Neutrophil (primary cell): ENCODE results near the gene CLIC3.

ENCODE experiments used
- H3K27ac ChIP-seq: fragments of 200-600 bp; sonication (generic); 2 replicates; pipeline ENCODE4 v1.5.1; 2016; ENCODE audit warnings: mild to moderate bottlenecking, moderate library complexity
- H3K27me3 ChIP-seq: fragments of 200-600 bp; sonication (generic); 2 replicates; pipeline ENCODE4 v1.6.0; 2016; ENCODE audit warnings: mild to moderate bottlenecking
- H3K36me3 ChIP-seq: fragments of 200-600 bp; sonication (generic); 2 replicates; pipeline ENCODE4 v1.5.1; 2017
- H3K4me1 ChIP-seq, 2 experiments: fragments of 200-600 bp in 1 of 2; sonication (generic) in 1 of 2; 1 replicate in 1 of 2; 2 replicates in 1 of 2; pipeline versions ENCODE4 v1.5.1 to v1.6.1; 2013 to 2016; ENCODE audit warnings: low read depth in 1 of 2, low read length in 1 of 2, mild to moderate bottlenecking in 1 of 2, moderate library complexity in 1 of 2; ENCODE audit not compliant: control insufficient read depth in 1 of 2, insufficient read depth in 1 of 2
- H3K4me3 ChIP-seq, 2 experiments: fragments of 200-600 bp in 1 of 2; sonication (generic) in 1 of 2; 1 replicate in 1 of 2; 2 replicates in 1 of 2; pipeline ENCODE4 v1.5.1; 2013 to 2016; ENCODE audit warnings: low read depth in 1 of 2, low read length in 1 of 2, mild to moderate bottlenecking in 1 of 2, moderate library complexity in 1 of 2
- H3K9me3 ChIP-seq: fragments of 200-600 bp; sonication (generic); 2 replicates; pipeline ENCODE4 v1.5.1; 2016
- TF ChIP-seq, protein P1 (sequence below): fragments of 200-600 bp; sonication (generic); IDR thresholded peaks from 2 replicates; pipeline ENCODE4 v1.5.1; 2016; ENCODE audit warnings: antibody characterized with exemption

CLIC3 gene

GRCh38 chr9:137014776-137015539 is 18.6 kb upstream of the CLIC3 start:
- Histone ChIP-seq H3K27me3 (no peaks in the 10 kb centered on the region), H3K4me1 (no peaks in the 10 kb centered on the region), H3K36me3 (peaks cover 96% of the 10 kb centered on the region), H3K9me3 (no peaks in the 10 kb centered on the region), H3K27ac (no peak overlapping the region), H3K4me3 (no peak overlapping the region)
- TF ChIP-seq, protein P1, sequence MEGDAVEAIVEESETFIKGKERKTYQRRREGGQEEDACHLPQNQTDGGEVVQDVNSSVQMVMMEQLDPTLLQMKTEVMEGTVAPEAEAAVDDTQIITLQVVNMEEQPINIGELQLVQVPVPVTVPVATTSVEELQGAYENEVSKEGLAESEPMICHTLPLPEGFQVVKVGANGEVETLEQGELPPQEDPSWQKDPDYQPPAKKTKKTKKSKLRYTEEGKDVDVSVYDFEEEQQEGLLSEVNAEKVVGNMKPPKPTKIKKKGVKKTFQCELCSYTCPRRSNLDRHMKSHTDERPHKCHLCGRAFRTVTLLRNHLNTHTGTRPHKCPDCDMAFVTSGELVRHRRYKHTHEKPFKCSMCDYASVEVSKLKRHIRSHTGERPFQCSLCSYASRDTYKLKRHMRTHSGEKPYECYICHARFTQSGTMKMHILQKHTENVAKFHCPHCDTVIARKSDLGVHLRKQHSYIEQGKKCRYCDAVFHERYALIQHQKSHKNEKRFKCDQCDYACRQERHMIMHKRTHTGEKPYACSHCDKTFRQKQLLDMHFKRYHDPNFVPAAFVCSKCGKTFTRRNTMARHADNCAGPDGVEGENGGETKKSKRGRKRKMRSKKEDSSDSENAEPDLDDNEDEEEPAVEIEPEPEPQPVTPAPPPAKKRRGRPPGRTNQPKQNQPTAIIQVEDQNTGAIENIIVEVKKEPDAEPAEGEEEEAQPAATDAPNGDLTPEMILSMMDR = no peak

DNA sequence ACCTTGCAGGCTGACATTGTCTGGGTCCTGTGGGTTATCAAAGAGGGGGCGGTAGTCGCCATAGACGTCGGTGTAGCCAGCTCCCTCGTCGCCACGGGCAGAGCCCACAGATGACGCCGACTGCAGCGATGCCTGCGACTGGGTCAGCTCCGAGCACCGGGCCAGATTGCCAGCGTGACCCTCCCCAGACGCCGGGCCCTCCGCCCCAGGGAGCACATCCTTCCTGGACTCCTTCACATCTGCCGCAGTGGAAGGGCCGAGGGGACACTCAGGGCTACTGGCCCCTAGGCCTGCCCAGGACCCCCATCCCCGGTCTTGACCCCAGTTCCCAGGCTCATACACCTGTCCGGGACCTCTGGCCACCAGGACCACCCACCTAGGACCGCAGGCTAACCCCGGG is 17.8 kb upstream of the CLIC3 start:
- H3K27ac ChIP-seq = no peak overlapping the region
- peaks cover 98% of the 10 kb centered on the region for H3K36me3 ChIP-seq
- H3K9me3 ChIP-seq = no peaks in the 10 kb centered on the region
- no peaks in the 10 kb centered on the region for H3K27me3 ChIP-seq
- no peak overlapping the region for H3K4me3 ChIP-seq
- H3K4me1 ChIP-seq = no peaks in the 10 kb centered on the region
- TF ChIP-seq, protein P1 = no peak

DNA sequence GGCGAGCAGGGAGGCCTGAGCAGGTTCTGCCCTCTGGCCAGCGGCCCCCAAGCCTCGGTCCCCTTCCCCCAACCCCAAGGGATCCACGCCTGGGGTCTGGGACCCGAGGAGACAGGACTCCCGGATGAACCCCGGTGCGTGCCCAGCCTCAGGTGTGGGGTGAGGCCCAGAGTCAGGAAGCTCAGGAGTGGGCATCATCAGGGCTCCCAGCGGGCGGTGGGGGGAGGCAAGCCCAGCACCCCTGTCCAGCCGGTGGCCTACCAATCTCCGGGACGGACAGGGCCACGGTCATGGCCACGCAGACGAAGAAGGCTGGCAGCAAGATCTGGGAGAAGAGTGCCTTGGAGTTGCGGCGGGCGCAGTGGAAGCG is 17.2 kb upstream of the CLIC3 start:
- TF ChIP-seq, protein P1 = no peak
- no peaks in the 10 kb centered on the region for H3K27me3 ChIP-seq
- H3K27ac ChIP-seq = no peak overlapping the region
- H3K36me3 ChIP-seq = peaks cover 98% of the 10 kb centered on the region
- no peaks in the 10 kb centered on the region for H3K4me1 ChIP-seq
- H3K4me3 ChIP-seq = no peak overlapping the region
- H3K9me3 ChIP-seq = no peaks in the 10 kb centered on the region

DNA sequence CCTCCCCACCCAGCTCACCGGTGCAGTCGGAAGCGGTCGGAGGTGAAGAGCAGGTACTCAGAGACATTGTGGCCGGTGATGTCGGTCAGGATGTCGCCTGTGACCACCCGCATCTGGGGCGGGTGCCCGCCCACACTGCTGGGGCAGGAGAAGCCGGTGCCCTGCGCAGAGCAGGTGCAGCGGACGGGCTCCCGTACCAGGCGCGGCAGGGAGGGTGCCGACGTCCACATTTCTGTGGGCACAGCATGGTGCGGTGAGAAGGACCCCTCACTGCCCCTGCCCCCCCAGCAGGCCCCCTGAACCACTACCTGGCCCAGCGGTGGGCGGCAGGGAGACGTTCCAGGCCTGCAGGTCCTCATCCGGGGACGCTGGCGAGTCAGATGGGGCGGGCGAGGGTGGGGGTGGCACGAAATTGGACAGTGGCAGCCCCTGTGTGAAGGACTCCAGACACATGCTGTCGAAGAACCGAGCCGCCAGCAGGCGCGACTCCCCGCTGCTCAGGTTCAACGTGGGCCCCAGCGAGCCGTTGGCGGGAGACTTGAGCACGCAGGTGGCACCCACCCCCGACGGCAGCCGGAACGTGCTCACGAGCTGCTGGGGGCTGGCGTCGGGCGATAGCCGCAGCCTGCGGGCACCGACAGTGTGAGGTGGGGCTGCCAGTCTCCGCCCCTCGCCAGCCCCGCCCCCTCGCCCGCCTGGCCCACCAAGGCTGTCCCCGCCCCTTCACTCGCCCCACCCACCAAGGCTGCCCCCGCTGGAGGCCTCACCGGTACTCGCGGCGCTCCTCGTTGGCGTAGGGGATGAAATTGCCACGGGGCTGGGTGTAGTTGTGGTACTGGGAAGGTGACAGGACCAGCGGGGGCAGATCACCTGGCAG is 16.6 kb upstream of the CLIC3 start:
- H3K4me3 ChIP-seq = no peak overlapping the region
- no peak overlapping the region for H3K27ac ChIP-seq
- no peaks in the 10 kb centered on the region for H3K27me3 ChIP-seq
- no peaks in the 10 kb centered on the region for H3K9me3 ChIP-seq
- TF ChIP-seq, protein P1 = no peak
- no peaks in the 10 kb centered on the region for H3K4me1 ChIP-seq
- H3K36me3 ChIP-seq = peaks cover 100% of the 10 kb centered on the region

DNA sequence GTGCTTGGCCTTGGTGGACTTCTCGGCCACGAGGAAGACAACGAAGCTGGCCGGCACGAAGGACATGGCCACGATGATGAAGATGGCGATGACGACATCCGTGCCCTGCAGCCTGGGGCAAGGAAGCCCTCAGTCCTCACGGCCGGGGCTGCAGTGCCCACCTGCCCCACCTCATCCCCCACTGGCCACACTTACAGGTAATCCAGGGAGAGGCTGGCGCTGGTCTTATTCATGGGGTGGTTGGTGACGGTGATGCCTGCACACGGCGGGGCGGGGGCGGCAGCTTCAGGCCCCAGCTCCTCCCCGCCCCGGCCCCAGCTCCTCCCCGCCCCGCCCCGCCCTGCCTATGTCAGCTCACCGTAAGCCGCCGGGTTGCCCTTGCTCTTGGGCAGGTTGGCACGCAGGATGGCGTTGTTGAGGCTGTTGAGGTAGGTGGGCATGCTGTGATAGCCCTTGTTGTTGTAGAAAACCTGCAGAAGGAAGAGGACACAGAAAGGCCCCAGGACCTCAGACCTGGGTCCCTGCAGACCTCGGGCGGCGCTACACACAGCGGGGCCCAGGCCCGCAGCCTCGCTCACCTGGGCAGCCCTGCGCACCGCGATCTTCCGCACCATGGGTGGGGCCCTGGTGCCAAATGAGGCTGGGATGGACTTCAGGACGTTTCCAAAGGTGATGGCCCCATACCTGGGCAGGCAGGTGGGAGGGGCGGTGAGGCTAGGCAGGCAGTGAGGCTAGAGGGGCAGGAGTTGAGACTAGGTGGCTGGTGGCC is 15.7 kb upstream of the CLIC3 start:
- TF ChIP-seq, protein P1 = no peak
- Histone ChIP-seq H3K4me3 (no peak overlapping the region), H3K27ac (no peak overlapping the region), H3K27me3 (no peaks in the 10 kb centered on the region), H3K4me1 (no peaks in the 10 kb centered on the region), H3K9me3 (no peaks in the 10 kb centered on the region), H3K36me3 (peaks cover 100% of the 10 kb centered on the region)
